ENCODE data around the gene CLBA1.
"Not testable (repeated sequence)": the region's sequence is repeated elsewhere in the genome, so short reads cannot be mapped to it uniquely, and the experiment has no call there.

Gene CLBA1

DNA sequence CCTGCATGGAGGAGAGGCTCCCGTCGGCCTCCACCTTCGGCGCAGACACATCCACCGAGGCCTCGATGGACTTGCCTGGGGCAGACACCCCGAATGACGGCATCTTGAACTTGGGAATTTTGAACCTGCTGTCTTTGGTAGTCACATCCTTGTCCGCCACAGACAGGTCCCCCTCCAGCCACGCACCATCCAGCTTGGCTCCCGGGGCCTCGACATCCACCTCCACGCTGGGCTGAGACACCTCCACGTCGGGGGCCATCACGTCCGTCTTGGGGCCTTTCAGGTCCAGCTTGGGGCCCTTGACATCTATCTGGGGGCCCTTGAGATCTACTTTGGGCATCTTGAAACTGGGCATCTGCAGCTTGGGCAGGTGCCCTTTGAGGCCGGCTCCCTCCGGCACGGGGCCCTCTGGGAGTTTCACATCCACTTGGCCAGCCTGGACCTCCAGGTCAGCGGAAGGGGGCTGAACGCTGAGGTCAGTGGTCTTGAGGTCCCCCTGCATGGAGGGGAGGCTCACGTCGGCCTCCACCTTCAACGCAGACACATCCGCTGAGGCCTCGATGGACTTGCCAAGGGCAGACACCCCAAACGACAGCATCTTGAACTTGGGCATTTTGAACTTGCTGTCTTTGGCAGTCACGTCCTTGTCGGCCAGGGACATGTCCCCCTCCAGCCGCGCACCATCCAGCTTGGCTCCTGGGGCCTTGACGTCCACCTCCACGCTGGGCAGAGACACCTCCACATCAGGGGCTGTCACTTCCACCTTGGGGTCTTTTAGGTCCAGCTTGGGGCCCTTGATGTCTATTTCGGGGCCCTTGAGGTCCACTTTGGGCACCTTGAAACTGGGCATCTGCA is 37.5 kb upstream of the CLBA1 start:
- H3K27ac ChIP-seq, result not testable (repeated sequence)

DNA sequence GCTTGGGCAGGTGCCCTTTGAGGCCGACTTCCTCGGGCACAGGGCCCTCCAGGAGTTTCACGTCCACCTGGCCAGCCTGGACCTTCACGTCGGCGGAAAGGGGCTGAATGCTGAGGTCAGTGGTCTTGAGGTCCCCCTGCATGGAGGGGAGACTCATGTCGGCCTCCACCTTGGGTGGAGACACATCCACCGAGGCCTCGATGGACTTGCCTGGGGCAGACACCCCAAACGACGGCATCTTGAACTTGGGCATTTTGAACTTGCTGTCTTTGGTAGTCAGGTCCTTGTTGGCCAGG is 36.9 kb upstream of the CLBA1 start:
- TF ChIP-seq ZFX (IDR thresholded peaks at IDR 0.05; ENCODE audit: borderline replicate concordance), result no peak
- TF ChIP-seq, protein P1, sequence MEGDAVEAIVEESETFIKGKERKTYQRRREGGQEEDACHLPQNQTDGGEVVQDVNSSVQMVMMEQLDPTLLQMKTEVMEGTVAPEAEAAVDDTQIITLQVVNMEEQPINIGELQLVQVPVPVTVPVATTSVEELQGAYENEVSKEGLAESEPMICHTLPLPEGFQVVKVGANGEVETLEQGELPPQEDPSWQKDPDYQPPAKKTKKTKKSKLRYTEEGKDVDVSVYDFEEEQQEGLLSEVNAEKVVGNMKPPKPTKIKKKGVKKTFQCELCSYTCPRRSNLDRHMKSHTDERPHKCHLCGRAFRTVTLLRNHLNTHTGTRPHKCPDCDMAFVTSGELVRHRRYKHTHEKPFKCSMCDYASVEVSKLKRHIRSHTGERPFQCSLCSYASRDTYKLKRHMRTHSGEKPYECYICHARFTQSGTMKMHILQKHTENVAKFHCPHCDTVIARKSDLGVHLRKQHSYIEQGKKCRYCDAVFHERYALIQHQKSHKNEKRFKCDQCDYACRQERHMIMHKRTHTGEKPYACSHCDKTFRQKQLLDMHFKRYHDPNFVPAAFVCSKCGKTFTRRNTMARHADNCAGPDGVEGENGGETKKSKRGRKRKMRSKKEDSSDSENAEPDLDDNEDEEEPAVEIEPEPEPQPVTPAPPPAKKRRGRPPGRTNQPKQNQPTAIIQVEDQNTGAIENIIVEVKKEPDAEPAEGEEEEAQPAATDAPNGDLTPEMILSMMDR (IDR thresholded peaks at IDR 0.05), result no peak
- H3K27ac ChIP-seq, result no peak overlapping the region

DNA sequence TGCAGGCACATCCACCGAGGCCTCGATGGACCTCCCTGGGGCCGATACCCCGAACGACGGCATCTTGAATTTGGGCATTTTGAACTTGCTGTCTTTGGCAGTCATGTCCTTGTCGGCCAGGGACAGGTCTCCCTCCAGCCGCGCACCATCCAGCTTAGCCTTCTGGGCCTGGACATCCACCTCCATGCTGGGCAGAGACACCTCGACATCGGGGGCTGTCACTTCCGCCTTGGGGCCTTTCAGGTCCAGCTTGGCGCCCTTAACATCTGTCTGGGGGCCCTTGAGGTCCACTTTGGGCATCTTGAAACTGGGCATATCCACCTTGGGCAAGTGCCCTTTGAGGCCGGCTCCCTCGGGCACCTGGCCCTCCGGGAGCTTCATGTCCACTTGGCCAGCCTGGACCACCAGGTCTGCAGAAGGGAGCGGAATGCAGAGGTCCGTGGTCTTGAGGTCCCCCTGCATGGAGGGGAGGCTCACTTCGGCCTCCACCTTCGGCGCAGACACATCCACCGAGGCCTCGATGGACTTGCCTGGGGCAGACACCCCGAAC is 36.1 kb upstream of the CLBA1 start:
- H3K27ac ChIP-seq, result not testable (repeated sequence)

DNA sequence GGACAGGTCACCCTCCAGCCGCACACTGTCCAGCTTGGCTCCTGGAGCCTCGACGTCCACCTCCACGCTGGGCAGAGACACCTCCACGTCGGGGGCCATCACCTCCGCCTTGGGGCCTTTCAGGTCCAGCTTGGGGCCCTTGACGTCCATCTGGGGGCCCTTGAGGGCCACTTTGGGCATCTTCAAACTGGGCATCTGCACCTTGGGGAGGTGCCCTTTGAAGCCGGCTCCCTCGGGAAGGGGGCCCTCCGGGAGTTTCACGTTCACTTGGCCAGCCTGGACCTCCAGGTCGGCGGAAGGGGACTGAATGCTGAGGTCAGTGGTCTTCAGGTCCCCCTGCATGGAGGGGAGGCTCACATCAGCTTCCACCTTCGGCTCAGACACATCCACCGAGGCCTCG is 35.6 kb upstream of the CLBA1 start:
- TF ChIP-seq ZFX (IDR thresholded peaks at IDR 0.05; ENCODE audit: borderline replicate concordance), result no peak
- TF ChIP-seq, protein P1 (IDR thresholded peaks at IDR 0.05), result no peak
- H3K27ac ChIP-seq, result no peak overlapping the region

DNA sequence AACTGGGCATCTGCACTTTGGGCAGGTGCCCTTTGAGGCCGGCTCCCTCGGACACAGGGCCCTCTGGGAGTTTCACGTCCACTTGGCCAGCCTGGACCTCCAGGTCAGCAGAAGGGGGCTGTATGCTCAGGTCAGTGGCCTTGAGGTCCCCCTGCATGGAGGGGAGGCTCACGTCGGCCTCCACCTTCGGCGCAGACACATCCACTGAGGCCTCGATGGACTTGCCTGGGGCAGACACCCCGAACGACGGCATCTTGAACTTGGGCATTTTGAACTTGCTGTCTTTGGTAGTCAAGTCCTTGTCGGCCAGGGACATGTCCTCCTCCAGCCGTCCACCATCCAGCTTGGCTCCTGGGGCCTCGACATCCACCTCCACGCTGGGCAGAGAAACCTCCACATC is 34.9 kb upstream of the CLBA1 start:
- not testable (repeated sequence) for H3K27ac ChIP-seq

DNA sequence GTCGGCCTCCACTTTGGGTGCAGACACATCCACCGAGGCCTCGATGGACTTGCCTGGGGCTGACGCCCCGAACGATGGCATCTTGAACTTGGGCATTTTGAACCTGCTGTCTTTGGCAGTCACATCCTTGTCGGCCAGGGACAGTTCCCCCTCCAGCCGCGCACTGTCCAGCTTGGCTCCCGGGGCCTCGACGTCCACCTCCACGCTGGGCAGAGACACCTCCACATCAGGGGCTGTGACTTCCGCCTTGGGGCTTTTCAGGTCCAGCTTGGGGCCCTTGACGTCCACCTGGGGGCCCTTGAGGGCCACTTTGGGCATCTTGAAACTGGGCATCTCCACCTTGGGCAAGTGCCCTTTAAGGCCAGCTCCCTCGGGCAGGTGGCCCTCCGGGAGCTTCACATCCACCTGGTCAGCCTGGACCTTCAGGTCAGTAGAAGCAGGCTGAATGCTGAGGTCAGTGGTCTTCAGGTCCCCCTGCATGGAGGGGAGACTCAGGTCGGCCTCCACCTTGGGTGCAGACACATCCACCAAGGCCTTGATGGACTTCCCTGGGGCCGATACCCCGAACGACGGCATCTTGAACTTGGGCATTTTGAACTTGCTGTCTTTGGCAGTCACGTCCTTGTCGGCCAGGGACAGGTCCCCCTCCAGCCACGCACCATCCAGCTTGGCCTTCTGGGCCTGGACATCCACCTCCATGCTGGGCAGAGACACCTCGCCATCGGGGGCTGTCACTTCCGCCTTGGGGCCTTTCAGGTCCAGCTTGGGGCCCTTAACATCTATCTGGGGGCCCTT is 33.5 kb upstream of the CLBA1 start:
- H3K27ac ChIP-seq, result not testable (repeated sequence)

DNA sequence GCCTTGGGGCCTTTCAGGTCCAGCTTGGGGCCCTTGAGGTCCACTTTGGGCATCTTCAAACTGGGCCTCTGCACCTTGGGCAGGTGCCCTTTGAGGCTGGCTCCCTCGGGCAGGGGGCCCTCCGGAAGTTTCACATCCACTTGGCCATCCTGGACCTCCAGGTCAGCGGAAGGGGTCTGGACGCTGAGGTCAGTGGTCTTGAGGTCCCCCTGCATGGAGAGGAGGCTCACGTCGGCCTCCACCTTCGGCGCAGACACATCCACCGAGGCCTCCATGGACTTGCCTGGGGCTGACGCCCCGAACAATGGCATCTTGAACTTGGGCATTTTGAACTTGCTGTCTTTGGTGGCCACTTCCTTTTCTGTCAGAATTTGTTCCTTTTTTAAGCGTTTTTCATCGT is 32.5 kb upstream of the CLBA1 start:
- TF ChIP-seq, protein P1 (IDR thresholded peaks at IDR 0.05), result no peak
- TF ChIP-seq ZFX (IDR thresholded peaks at IDR 0.05; ENCODE audit: borderline replicate concordance), result no peak
- H3K27ac ChIP-seq, result no peak overlapping the region

DNA sequence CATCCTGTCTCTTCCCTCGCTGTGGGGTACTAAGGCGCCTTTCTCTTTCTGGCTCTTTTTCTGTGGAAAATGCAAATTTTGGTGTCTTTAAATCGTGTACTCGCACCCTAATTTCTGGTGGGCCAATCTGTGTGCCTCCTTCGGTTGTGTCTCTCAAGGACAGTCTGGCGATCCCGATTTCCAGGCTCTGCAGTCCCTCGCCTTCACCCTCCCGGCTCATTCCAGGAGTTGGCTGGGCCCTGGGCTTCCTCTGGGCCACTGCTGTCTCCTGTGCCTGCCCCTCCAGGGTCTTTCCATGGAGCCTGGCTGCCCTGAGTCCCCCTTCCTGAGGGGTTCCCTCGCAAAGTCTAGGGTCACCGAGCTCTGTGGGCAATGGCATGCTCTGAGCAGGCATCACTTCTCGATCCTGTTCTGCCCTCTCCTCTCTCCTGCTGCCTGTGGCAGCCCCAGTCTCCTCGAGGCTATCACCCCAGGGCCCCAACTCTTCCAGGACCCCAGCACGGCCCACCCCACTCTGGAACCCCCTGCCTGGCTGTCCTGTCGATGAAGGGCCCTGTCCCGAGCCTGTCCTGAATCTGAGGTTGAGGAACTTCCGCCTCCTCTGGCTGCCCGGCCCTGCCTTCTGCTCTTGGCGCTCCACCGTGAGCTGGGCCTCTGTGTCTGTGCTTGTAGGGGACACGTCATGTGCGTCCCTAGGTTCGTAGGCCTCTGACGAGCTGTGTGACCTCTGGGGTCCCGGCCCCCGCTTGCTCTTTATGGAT is 31.5 kb upstream of the CLBA1 start:
- H3K27ac ChIP-seq, result no peak overlapping the region

More for the DNA sequence above, 31.5 kb upstream of the CLBA1 start:
- TF ChIP-seq ZFX (IDR thresholded peaks at IDR 0.05; ENCODE audit: borderline replicate concordance), result no peak
- TF ChIP-seq, protein P1 (IDR thresholded peaks at IDR 0.05), result no peak

Measured in 22Rv1 (cell line).